Tibial artery (tissue), 4 donors: ENCODE measurements around the gene B4GALT5.

Source experiments
- DNase-seq, 2 donors: peaks; one replicate each; pipeline ENCODE4 v3.0.0-alpha.2; 2019
- H3K27ac ChIP-seq, 2 donors: fragments of 200-600 bp; sonication (generic) in 1 of 2; 1 replicate in 1 of 2; 2 replicates in 1 of 2; pipeline ENCODE4 v1.5.1; 2018 to 2019; ENCODE audit warnings: mild to moderate bottlenecking in 1 of 2
- H3K27me3 ChIP-seq, 2 donors: fragments of 200-600 bp; sonication (generic) in 1 of 2; one replicate each; pipeline versions ENCODE4 v1.5.1 to v1.6.0; 2016 to 2019
- H3K36me3 ChIP-seq, 3 donors: fragments of 200-600 bp; sonication (generic) in 2 of 3; one replicate each; pipeline ENCODE4 v1.5.1; 2016 to 2019; ENCODE audit warnings: mild to moderate bottlenecking in 2 of 3
- H3K4me1 ChIP-seq, 4 donors: fragments of 200-600 bp; sonication (generic) in 2 of 4; 1 replicate in 3 of 4; 2 replicates in 1 of 4; pipeline ENCODE4 v1.5.1; 2016 to 2019
- H3K4me3 ChIP-seq, 2 donors: fragments of 200-600 bp; sonication (generic) in 1 of 2; 1 replicate in 1 of 2; 2 replicates in 1 of 2; pipeline ENCODE4 v1.5.1; 2018 to 2019; ENCODE audit warnings: mild to moderate bottlenecking in 2 of 2
- H3K9me3 ChIP-seq, 3 donors: fragments of 200-600 bp; sonication (generic) in 1 of 3; one replicate each; pipeline ENCODE4 v1.5.1; 2016 to 2019
- intact Hi-C: fragments of 100-400 bp; cut with DNase I; formaldehyde crosslinking; loops from one replicate; pipeline ENCODE4 v1.15.0; 2023; ENCODE audit warnings: low total_unique reads
- TF ChIP-seq, protein P1 (sequence below), 2 experiments: fragments of 200-600 bp in 1 of 2; fragments of 450-650 bp in 1 of 2; IDR thresholded peaks; one replicate each; pipeline ENCODE4 v1.5.1; 2017 to 2019; ENCODE audit warnings: antibody characterized with exemption in 2 of 2, mild to moderate bottlenecking in 1 of 2, moderate library complexity in 1 of 2

The B4GALT5 gene

DNA sequence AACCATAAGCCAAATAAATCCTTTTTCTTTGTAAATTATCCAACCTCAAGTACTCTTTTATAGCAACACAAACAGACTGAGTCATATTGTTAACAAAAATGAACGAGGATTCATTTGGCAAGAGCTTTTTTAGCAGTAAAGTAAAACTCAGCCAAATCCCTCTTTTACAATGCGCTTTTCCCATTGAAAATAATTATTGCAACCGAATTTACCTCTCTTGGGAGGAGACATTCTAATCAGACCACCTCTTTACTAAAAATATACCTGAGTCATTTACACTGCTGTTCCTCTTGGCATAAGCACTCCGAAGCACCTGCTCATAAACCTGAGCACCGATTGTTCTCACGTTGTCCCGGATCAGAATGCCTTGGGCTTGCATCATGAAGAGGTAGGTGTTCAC is 57.4 kb downstream of the B4GALT5 start:
- intact Hi-C loops: no loop called here
- Histone ChIP-seq H3K4me3 (no peak overlapping the region), H3K27me3 (no peaks in the 10 kb centered on the region), H3K9me3 (no peaks in the 10 kb centered on the region), H3K27ac (peak overlapping the region in 1 of 2 donors; percentile 19), H3K4me1 (peaks cover 0 to 33% (median 15%) of the 10 kb centered on the region in 4 donors), H3K36me3 (peaks cover 10 to 39% (median 36%) of the 10 kb centered on the region in 3 donors)
- TF ChIP-seq, protein P1, sequence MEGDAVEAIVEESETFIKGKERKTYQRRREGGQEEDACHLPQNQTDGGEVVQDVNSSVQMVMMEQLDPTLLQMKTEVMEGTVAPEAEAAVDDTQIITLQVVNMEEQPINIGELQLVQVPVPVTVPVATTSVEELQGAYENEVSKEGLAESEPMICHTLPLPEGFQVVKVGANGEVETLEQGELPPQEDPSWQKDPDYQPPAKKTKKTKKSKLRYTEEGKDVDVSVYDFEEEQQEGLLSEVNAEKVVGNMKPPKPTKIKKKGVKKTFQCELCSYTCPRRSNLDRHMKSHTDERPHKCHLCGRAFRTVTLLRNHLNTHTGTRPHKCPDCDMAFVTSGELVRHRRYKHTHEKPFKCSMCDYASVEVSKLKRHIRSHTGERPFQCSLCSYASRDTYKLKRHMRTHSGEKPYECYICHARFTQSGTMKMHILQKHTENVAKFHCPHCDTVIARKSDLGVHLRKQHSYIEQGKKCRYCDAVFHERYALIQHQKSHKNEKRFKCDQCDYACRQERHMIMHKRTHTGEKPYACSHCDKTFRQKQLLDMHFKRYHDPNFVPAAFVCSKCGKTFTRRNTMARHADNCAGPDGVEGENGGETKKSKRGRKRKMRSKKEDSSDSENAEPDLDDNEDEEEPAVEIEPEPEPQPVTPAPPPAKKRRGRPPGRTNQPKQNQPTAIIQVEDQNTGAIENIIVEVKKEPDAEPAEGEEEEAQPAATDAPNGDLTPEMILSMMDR (IDR thresholded peaks at IDR 0.05): no peak
- no peak for DNase-seq

DNA sequence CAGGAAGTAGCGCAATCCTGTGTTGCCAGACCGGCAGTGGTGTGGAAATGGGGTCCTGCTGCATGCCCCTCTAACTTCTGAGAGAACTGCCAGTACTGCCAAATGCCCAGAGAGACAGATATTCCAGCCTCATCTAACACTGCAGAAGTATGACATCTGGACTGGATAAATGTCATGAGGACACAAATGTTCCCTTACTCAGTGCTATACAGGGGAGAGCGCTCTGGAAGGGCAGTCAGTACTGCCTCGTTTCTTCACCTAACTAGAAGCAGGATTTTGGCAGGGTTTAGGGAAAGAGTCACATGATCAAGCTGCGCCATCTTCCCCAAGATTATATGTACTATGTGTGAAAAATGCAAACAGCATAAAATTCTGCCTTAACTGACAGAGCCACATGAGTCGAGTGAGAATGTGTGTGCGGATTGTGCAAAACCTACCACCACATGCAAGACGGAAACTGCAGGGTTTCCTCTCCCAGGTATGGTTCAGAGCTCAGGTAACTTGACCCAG is 59.7 kb downstream of the B4GALT5 start:
- Histone ChIP-seq H3K27me3 (no peaks in the 10 kb centered on the region), H3K36me3 (peaks cover 10 to 44% (median 40%) of the 10 kb centered on the region in 3 donors), H3K27ac (no peak overlapping the region), H3K9me3 (no peaks in the 10 kb centered on the region), H3K4me3 (no peak overlapping the region), H3K4me1 (peaks cover 0 to 23% (median 9%) of the 10 kb centered on the region in 4 donors)
- TF ChIP-seq, protein P1 (IDR thresholded peaks at IDR 0.05): no peak
- no peak for DNase-seq
- intact Hi-C loops: no loop called here

DNA sequence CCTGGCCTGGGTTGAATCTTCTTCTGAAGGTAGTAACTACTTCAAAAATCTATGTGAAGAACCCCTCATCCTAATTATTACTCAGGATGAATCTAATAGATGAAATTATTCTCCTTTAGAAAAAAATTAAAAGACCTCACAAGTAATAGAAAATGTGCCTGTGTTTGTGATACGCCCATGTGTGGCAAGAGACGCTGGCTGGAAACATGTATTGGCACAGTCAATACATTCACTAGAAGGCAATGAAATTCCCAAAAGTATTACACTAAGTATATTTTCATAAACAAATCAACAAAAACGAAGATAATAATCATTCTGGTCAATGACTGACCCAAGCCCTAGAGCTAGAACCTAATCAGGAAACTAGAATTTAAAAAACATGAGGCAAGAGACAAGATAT is 64.0 kb downstream of the B4GALT5 start:
- H3K27me3 ChIP-seq: no peaks in the 10 kb centered on the region
- no peak overlapping the region for H3K4me3 ChIP-seq
- peaks cover 42 to 70% (median 65%) of the 10 kb centered on the region in 3 donors for H3K36me3 ChIP-seq
- TF ChIP-seq, protein P1 (IDR thresholded peaks at IDR 0.05): no peak
- intact Hi-C loops: no loop called here
- H3K27ac ChIP-seq: no peak overlapping the region
- H3K4me1 ChIP-seq: no peaks in the 10 kb centered on the region
- no peak for DNase-seq
- H3K9me3 ChIP-seq: no peaks in the 10 kb centered on the region

DNA sequence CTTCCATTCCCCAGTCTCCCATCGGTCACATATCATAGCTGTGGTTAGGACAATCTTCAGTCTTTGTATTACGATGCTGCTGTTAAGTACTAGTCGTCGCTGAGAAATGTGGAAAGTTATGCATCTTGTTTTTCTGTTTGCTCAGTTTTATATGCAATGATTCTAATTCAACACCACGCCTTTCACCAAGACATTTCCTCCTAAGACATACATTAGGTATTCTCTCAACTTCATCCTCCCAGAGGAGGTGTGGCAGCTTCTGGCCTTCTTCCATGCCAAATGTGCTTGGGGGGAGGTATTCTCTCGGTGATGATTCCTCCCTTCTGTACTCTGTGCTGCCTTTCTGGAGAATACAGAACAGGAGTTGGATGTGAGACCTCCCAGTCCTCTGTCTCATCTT is 66.1 kb downstream of the B4GALT5 start:
- intact Hi-C loops: no loop called here
- Histone ChIP-seq H3K27me3 (no peaks in the 10 kb centered on the region), H3K27ac (no peak overlapping the region), H3K4me3 (no peak overlapping the region), H3K36me3 (peaks cover 47 to 63% (median 63%) of the 10 kb centered on the region in 3 donors), H3K4me1 (no peaks in the 10 kb centered on the region), H3K9me3 (no peaks in the 10 kb centered on the region)
- DNase-seq: no peak
- TF ChIP-seq, protein P1 (IDR thresholded peaks at IDR 0.05): no peak

DNA sequence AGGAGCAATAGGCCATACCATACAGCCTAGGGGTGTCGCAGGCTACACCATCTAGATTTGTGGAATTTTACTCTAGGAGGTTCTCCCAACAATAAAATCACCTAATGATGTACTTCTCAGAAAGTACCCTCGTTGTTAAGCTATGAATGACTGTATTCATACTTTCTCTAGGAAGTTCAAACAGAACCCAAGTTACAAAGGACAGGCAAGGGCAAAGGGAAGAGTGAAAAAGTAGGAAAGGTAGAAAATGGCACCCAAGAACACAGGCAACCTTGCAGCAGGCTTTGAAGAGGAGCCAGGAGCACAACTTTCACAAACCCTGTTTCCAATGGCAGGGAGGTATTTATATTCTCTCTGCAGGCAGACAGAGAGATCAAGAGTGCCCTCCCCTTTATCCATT is 67.2 kb downstream of the B4GALT5 start:
- intact Hi-C loops: no loop called here
- Histone ChIP-seq H3K36me3 (peaks cover 54 to 70% (median 67%) of the 10 kb centered on the region in 3 donors), H3K4me3 (no peak overlapping the region), H3K9me3 (no peaks in the 10 kb centered on the region), H3K27ac (no peak overlapping the region), H3K4me1 (no peaks in the 10 kb centered on the region), H3K27me3 (no peaks in the 10 kb centered on the region)
- no peak for DNase-seq
- TF ChIP-seq, protein P1 (IDR thresholded peaks at IDR 0.05): no peak

DNA sequence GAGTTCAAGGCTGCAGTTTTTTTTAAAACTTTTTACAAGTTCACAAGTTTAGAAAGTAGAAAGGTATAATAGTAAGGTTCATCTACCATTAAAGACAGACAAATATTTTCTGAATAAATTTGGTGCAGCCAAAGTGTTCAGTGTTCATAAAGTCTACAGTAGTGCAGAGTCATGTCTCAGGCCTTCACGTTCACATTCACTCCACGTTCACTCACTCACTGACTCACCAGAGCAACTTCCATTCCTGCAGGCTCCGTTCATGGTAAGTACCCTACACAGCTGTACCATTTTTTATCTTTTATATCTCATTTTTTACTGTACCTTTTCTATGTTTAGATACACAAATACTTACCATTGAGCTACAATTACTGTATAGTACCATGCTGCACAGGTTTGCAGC is 67.6 kb downstream of the B4GALT5 start:
- H3K4me3 ChIP-seq: no peak overlapping the region
- H3K27ac ChIP-seq: no peak overlapping the region
- DNase-seq: no peak
- no peaks in the 10 kb centered on the region for H3K27me3 ChIP-seq
- H3K4me1 ChIP-seq: no peaks in the 10 kb centered on the region
- intact Hi-C loops: no loop called here
- H3K36me3 ChIP-seq: peaks cover 58 to 74% (median 71%) of the 10 kb centered on the region in 3 donors
- H3K9me3 ChIP-seq: no peaks in the 10 kb centered on the region
- TF ChIP-seq, protein P1 (IDR thresholded peaks at IDR 0.05): no peak
